Neural progenitor cell (in vitro differentiated cells): Measurements from ENCODE around the gene AUH.

Experiments
- CTCF ChIP-seq: fragments of 200-600 bp; sonication (generic); IDR thresholded peaks from 2 replicates; pipeline ENCODE4 v1.5.1; 2017; ENCODE audit warnings: antibody characterized with exemption, mild to moderate bottlenecking
- EZH2 ChIP-seq: fragments of 200-600 bp; sonication (generic); IDR thresholded peaks from 2 replicates; pipeline ENCODE4 v1.6.1; 2017; ENCODE audit warnings: antibody characterized with exemption, mild to moderate bottlenecking, moderate library complexity

DNA sequence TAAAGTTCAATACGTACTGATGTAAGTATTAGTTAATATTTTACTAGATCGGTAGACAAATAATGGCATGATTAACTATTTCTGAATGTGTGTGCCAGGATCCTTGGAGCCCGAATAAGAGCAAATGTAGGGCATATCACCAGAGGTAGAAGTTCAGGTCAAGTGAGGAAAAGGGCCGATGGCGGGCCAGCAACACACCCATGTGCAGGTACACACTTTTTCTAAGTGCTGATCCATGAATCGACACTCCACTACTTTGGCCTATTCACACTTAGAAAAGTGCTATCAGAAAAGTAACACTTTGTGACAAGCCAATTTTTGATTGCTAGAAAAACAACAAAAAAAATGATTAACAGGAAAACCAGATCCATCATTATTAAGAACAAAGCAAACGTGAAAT lies 150.3 kb downstream of the AUH start:
- TF ChIP-seq CTCF (no peak), EZH2 (no peak)
